ENCODE results near the gene GGA1.

DNA sequence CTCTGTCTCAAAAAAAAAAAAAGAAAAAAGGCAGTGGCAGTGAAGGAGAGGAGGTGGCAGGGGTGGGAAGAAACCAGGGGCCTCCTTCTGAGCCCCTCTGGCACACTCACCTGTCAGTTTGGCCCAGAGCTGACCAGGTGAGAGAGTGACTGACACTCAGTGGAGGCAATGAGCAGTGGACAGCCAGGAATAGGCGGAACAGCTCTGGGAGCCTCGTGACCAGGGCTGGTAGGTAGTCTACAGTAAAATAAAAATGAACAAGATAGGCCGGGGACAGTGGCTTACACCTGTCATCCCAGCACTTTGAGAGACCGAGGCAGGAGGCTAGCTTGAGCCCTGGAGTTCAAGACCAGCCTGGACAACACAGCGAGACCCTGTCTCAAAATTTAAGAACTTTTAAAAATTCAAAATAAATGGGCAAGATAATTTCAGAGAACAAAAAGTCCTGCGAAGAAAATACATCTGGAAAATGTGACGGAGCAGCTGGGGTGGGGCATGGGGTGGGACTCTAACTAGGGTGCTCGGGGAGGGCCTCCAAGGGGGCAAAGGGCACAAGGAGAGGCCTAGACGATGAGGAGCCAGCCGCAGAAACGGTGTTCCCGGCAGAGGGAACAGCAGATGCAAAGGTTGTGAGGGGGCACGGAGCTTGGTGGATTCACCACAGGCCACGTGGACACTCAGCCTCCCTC is 46.1 kb downstream of the GGA1 start:
- TF ChIP-seq CTCF (IDR thresholded peaks at IDR 0.05 in 8 of 11, conservative IDR thresholded peaks at IDR 0.05 in 3 of 11) (no peak), POLR2AphosphoS5 (IDR thresholded peaks at IDR 0.05) (no peak)

All from spleen (tissue), 7 donors.